Prostate gland (tissue), 2 donors: ENCODE results near the gene GDF2. TPM values are rescaled to one million over a fixed set of nuclear protein-coding genes. Genes with fewer than 3 reads are reported as not detected.

ENCODE experiments used
- DNase-seq: peaks from one replicate; pipeline ENCODE4 v3.0.0-alpha.2; 2019; ENCODE audit warnings: low spot score
- H3K27ac ChIP-seq, 2 donors: fragments of 200-600 bp; sonication (generic); 2 replicates each; pipeline ENCODE4 v1.5.1; 2017 to 2019
- H3K27me3 ChIP-seq: fragments of 200-600 bp; sonication (generic); replicated peaks from 2 replicates; pipeline ENCODE4 v1.5.1; 2019; ENCODE audit not compliant: insufficient read depth
- H3K36me3 ChIP-seq, 2 donors: fragments of 200-600 bp; sonication (generic); 1 replicate in 1 of 2; 2 replicates in 1 of 2; pipeline versions ENCODE4 v1.5.1 to v1.8.1; 2017 to 2019
- H3K4me1 ChIP-seq: fragments of 200-600 bp; sonication (generic); replicated peaks from 2 replicates; pipeline ENCODE4 v1.5.1; 2019
- H3K4me3 ChIP-seq, 2 donors: fragments of 200-600 bp; sonication (generic); 2 replicates each; pipeline ENCODE4 v1.5.1; 2017 to 2019
- H3K9me3 ChIP-seq: fragments of 200-600 bp; sonication (generic); 2 replicates; pipeline ENCODE4 v1.5.1; 2017
- POLR2A ChIP-seq: fragments of 450-650 bp; IDR thresholded peaks from one replicate; pipeline ENCODE4 v1.6.1; 2016; ENCODE audit warnings: antibody characterized with exemption, mild to moderate bottlenecking
- POLR2AphosphoS5 ChIP-seq: sonication (generic); formaldehyde crosslinking; IDR thresholded peaks from one replicate; pipeline ENCODE4 v1.6.1; 2017; ENCODE audit warnings: antibody characterized with exemption
- WGBS: methylation state at CpG from one replicate; pipeline ENCODE4 v1.1.5; 2018; 5-methylcytosine and 5-hydroxymethylcytosine counted together
- intact Hi-C: fragments of 100-400 bp; cut with DNase I; formaldehyde crosslinking; loops from one replicate; pipeline ENCODE4 v1.14.2; 2022
- total RNA-seq, 2 donors: library from RNA; depleted of rRNA; stranded (reverse); fragments of >200 nt; gene quantifications; one replicate each; pipeline ENCODE4 v1.1.0, GENCODE V29; 2016
- TF ChIP-seq, protein P1 (sequence below), 4 experiments: fragments of 200-600 bp in 2 of 4; fragments of 450-650 bp in 2 of 4; sonication (generic) in 2 of 4; IDR thresholded peaks; 1 replicate in 3 of 4; 2 replicates in 1 of 4; pipeline ENCODE4 v1.5.1; 2016 to 2019; ENCODE audit warnings: antibody characterized with exemption in 4 of 4, mild to moderate bottlenecking in 2 of 4, moderate library complexity in 2 of 4

Gene GDF2
- total RNA-seq, 2 donors from 2014 or later = not detected

DNA sequence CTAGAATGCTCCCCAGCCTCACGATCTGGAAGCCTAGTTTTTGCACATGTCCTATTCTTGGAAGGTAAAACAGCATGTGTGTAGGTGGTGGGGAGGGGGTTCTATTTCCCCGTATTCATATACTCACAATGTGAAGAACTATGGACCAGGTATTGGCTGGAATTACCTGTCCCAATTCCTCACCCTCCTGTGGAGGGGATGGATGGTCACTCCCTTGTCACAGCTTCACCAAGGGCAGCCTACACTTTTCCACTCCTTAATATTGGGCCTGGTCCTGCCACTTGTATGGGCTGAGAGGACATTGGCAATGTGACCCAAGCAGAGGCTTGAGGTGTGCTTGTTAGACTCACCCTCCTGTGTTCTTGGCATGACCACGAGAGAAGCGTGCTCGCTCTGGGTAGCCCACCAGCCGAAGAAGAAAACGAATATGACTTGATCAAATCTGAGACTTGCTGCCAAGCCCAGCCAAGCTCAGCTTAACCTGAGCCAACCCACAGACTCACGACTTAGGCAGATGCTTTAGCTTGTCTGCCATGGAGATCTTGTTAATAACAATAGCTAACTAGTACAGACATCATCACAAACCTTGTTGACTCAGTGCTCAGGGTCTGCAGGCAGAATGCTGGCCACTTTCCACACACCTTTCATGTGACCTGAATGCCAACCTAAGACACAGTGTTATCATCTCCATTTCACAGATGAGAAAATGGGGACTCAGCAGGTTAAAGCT is 44.6 kb downstream of the GDF2 start:
- Histone ChIP-seq H3K9me3 (no peaks in the 10 kb centered on the region), H3K27ac (no peak overlapping the region), H3K27me3 (no peaks in the 10 kb centered on the region), H3K36me3 (no peaks in the 10 kb centered on the region), H3K4me3 (no peak overlapping the region), H3K4me1 (no peaks in the 10 kb centered on the region)
- WGBS = 85% methylated on average over 8 of the region's 8 CpGs
- intact Hi-C loops = no loop called here
- no peak for DNase-seq
- TF ChIP-seq POLR2A (no peak), POLR2AphosphoS5 (no peak)
- TF ChIP-seq, protein P1, sequence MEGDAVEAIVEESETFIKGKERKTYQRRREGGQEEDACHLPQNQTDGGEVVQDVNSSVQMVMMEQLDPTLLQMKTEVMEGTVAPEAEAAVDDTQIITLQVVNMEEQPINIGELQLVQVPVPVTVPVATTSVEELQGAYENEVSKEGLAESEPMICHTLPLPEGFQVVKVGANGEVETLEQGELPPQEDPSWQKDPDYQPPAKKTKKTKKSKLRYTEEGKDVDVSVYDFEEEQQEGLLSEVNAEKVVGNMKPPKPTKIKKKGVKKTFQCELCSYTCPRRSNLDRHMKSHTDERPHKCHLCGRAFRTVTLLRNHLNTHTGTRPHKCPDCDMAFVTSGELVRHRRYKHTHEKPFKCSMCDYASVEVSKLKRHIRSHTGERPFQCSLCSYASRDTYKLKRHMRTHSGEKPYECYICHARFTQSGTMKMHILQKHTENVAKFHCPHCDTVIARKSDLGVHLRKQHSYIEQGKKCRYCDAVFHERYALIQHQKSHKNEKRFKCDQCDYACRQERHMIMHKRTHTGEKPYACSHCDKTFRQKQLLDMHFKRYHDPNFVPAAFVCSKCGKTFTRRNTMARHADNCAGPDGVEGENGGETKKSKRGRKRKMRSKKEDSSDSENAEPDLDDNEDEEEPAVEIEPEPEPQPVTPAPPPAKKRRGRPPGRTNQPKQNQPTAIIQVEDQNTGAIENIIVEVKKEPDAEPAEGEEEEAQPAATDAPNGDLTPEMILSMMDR (IDR thresholded peaks at IDR 0.05) = no peak

DNA sequence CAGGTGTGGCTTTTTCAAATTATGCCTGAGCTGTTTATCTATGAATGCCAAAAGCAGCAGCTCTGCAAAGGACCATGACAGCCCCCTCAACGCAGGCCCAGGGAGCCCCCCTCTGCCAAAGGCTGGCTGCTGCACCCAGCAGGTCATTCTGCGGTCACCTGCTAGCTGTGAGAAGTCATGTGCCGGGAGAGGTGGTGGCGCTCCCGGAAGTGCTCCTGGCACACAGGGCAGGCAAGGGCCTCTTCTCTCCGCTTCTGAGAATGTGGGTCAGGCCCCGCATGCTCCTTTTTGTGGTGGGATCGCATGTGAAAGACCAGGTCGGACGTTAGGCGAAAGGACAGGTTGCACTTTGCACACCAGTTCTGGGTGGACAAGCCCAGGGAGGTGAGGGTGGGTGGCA is 45.4 kb downstream of the GDF2 start:
- intact Hi-C loops = no loop called here

DNA sequence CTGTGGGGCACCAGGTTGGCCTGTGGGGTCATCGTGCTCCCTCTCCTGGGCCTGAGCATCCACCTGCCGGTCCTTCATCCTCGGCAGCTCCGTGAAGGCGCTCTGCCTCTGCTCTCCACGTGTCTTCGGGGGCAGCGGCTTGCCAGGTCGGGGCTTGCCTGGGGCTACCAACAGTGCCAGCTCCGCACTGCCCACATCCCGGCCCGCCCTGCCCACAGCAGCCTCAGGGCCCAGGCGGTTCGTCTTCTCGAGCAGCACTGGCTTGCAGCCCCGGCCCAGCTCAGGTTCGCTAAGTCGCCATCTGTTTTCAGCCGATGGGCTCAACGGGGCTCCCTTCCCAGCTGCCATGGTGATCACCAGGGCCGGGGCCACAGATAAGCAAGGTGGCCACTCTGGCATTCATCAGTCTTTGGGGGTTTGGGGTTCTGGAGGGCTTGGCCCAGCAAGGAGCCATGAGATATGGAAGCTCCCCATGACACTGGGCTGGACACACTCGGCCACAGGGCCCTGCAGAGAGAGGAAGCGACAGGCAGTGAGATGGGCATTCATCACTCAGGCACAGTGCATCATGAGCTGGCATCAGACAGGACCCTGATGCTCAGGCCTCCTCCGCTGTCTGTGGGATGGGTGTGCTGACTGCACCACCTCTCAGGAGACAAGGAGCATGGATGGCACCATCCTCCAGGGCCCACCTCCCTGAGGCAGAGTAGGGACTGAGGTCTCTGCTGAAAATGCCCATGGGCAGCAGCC is 46.4 kb downstream of the GDF2 start:
- DNase-seq = no peak
- H3K36me3 ChIP-seq = no peaks in the 10 kb centered on the region
- intact Hi-C loops = no loop called here
- H3K4me3 ChIP-seq = no peak overlapping the region
- no peaks in the 10 kb centered on the region for H3K27me3 ChIP-seq
- no peak overlapping the region for H3K27ac ChIP-seq
- TF ChIP-seq, protein P1 (IDR thresholded peaks at IDR 0.05) = no peak
- no peak for TF ChIP-seq POLR2A
- no peak for TF ChIP-seq POLR2AphosphoS5
- WGBS = 89% methylated on average over 23 of the region's 24 CpGs
- no peaks in the 10 kb centered on the region for H3K9me3 ChIP-seq
- no peaks in the 10 kb centered on the region for H3K4me1 ChIP-seq

More for the DNA sequence above, 45.4 kb downstream of the GDF2 start:
- H3K27ac ChIP-seq = no peak overlapping the region
- H3K9me3 ChIP-seq = no peaks in the 10 kb centered on the region
- H3K27me3 ChIP-seq = no peaks in the 10 kb centered on the region
- no peaks in the 10 kb centered on the region for H3K36me3 ChIP-seq
- DNase-seq = no peak
- 84% methylated on average over 11 of the region's 11 CpGs for WGBS
- no peak overlapping the region for H3K4me3 ChIP-seq
- TF ChIP-seq, protein P1 (IDR thresholded peaks at IDR 0.05) = no peak
- TF ChIP-seq POLR2AphosphoS5 (no peak), POLR2A (no peak)
- H3K4me1 ChIP-seq = no peaks in the 10 kb centered on the region

GRCh38 chr10:47369251-47369894 is 47.1 kb downstream of the GDF2 start:
- no peak overlapping the region for H3K4me3 ChIP-seq
- no peaks in the 10 kb centered on the region for H3K27me3 ChIP-seq
- intact Hi-C loops = no loop called here
- TF ChIP-seq, protein P1 (IDR thresholded peaks at IDR 0.05) = no peak
- no peak for TF ChIP-seq POLR2A
- TF ChIP-seq POLR2AphosphoS5 = no peak
- no peaks in the 10 kb centered on the region for H3K4me1 ChIP-seq
- 79% methylated on average over 9 of the region's 9 CpGs for WGBS
- DNase-seq = no peak
- H3K27ac ChIP-seq = no peak overlapping the region
- no peaks in the 10 kb centered on the region for H3K36me3 ChIP-seq
- H3K9me3 ChIP-seq = no peaks in the 10 kb centered on the region
